GM10847 (cell line): ENCODE data around the gene WDR53.

Experiments
- POLR2A ChIP-seq: IDR thresholded peaks from 2 replicates; pipeline ENCODE4 v1.6.1; 2011; ENCODE audit not compliant: insufficient read length; ENCODE audit errors: extremely low read depth

WDR53 gene

GRCh38 chr3:196568246-196569002, at the start of gene WDR53, which contains the start of gene FBXO45:
WDR53 (minus strand) TSS chr3:196568554; CDS start chr3:196561475, 7,079 bp downstream.
FBXO45 (plus strand) TSS chr3:196568660; CDS start chr3:196568985, 325 bp downstream.
- peak; percentile 85 for TF ChIP-seq POLR2A

- no peak for TF ChIP-seq POLR2A
Observed at GRCh38 chr3:196617256-196617655, 48.9 kb upstream of the WDR53 start.

- no peak for TF ChIP-seq POLR2A
Observed at GRCh38 chr3:196611761-196612483, 43.6 kb upstream of the WDR53 start.

- TF ChIP-seq POLR2A: no peak
Observed at GRCh38 chr3:196609805-196610515, 41.6 kb upstream of the WDR53 start.

- no peak for TF ChIP-seq POLR2A
Observed at GRCh38 chr3:196609343-196609775, 41.0 kb upstream of the WDR53 start.

- no peak for TF ChIP-seq POLR2A
Observed at GRCh38 chr3:196608693-196609092, 40.3 kb upstream of the WDR53 start.

- no peak for TF ChIP-seq POLR2A
Observed at GRCh38 chr3:196604548-196604947, 36.2 kb upstream of the WDR53 start.

- no peak for TF ChIP-seq POLR2A
Observed at GRCh38 chr3:196603683-196604082, 35.3 kb upstream of the WDR53 start.

GRCh38 chr3:196602673-196603072, 34.3 kb upstream of the WDR53 start:
- TF ChIP-seq POLR2A: no peak

GRCh38 chr3:196600359-196600758, 32.0 kb upstream of the WDR53 start:
- no peak for TF ChIP-seq POLR2A

- no peak for TF ChIP-seq POLR2A
Observed at GRCh38 chr3:196599734-196600128, 31.4 kb upstream of the WDR53 start.

GRCh38 chr3:196596355-196596754, 28.0 kb upstream of the WDR53 start:
- TF ChIP-seq POLR2A: no peak

- no peak for TF ChIP-seq POLR2A
Observed at GRCh38 chr3:196590279-196590678, 21.9 kb upstream of the WDR53 start.

GRCh38 chr3:196585044-196585757, 16.8 kb upstream of the WDR53 start:
- TF ChIP-seq POLR2A: no peak

GRCh38 chr3:196572389-196572788, 4.0 kb upstream of the WDR53 start:
- no peak for TF ChIP-seq POLR2A
